ENCODE data around the gene DPH3.

The DPH3 gene

GRCh38 chr3:16240229-16241023 is 24.3 kb downstream of the DPH3 start:
- TF ChIP-seq SIN3A (IDR thresholded peaks at IDR 0.05; ENCODE audit: borderline replicate concordance, insufficient read depth, low read length) (no peak), FOXP2 (optimal IDR thresholded peaks at IDR 0.05; ENCODE audit: borderline replicate concordance, extremely low read depth, extremely low read length, insufficient read depth) (no peak), REST (IDR thresholded peaks at IDR 0.05; ENCODE audit: insufficient read depth in 1 of 2, low read depth in 2 of 2, low read length in 2 of 2) (no peak), TAF1 (IDR thresholded peaks at IDR 0.05; ENCODE audit: borderline replicate concordance, insufficient read depth, low read length) (no peak), POLR2AphosphoS5 (IDR thresholded peaks at IDR 0.05; ENCODE audit: low read depth, low read length) (no peak)

- TF ChIP-seq SIN3A (IDR thresholded peaks at IDR 0.05; ENCODE audit: borderline replicate concordance, insufficient read depth, low read length) (no peak), REST (IDR thresholded peaks at IDR 0.05; ENCODE audit: insufficient read depth in 1 of 2, low read depth in 2 of 2, low read length in 2 of 2) (no peak), POLR2AphosphoS5 (IDR thresholded peaks at IDR 0.05; ENCODE audit: low read depth, low read length) (no peak), TAF1 (IDR thresholded peaks at IDR 0.05; ENCODE audit: borderline replicate concordance, insufficient read depth, low read length) (no peak), FOXP2 (optimal IDR thresholded peaks at IDR 0.05; ENCODE audit: borderline replicate concordance, extremely low read depth, extremely low read length, insufficient read depth) (no peak)
These were observed 25.0 kb downstream of the DPH3 start for GRCh38 chr3:16239780-16240179.

- TF ChIP-seq REST (IDR thresholded peaks at IDR 0.05; ENCODE audit: insufficient read depth in 1 of 2, low read depth in 2 of 2, low read length in 2 of 2) (no peak), POLR2AphosphoS5 (IDR thresholded peaks at IDR 0.05; ENCODE audit: low read depth, low read length) (no peak), SIN3A (IDR thresholded peaks at IDR 0.05; ENCODE audit: borderline replicate concordance, insufficient read depth, low read length) (no peak), TAF1 (IDR thresholded peaks at IDR 0.05; ENCODE audit: borderline replicate concordance, insufficient read depth, low read length) (no peak), FOXP2 (optimal IDR thresholded peaks at IDR 0.05; ENCODE audit: borderline replicate concordance, extremely low read depth, extremely low read length, insufficient read depth) (no peak)
These were observed 25.5 kb downstream of the DPH3 start for GRCh38 chr3:16239086-16239770.

GRCh38 chr3:16236856-16237393 is 27.8 kb downstream of the DPH3 start:
- no peak for TF ChIP-seq SIN3A (IDR thresholded peaks at IDR 0.05; ENCODE audit: borderline replicate concordance, insufficient read depth, low read length)
- no peak for TF ChIP-seq POLR2AphosphoS5 (IDR thresholded peaks at IDR 0.05; ENCODE audit: low read depth, low read length)
- no peak for TF ChIP-seq FOXP2 (optimal IDR thresholded peaks at IDR 0.05; ENCODE audit: borderline replicate concordance, extremely low read depth, extremely low read length, insufficient read depth)
- TF ChIP-seq TAF1 (IDR thresholded peaks at IDR 0.05; ENCODE audit: borderline replicate concordance, insufficient read depth, low read length) = no peak
- TF ChIP-seq REST (IDR thresholded peaks at IDR 0.05; ENCODE audit: insufficient read depth in 1 of 2, low read depth in 2 of 2, low read length in 2 of 2) = no peak
